ENCODE data around the gene DOK4. TPM values are rescaled to one million over a fixed set of nuclear protein-coding genes. Genes with fewer than 3 reads are reported as not detected.

The DOK4 gene
- total and polyA plus RNA-seq, 2 donors (not counting 3 experiments of a cell fraction or from before 2014, with no cell fraction given): 22.3 to 23.4 TPM

- Histone ChIP-seq H3K27me3 (ENCODE audit: control insufficient read depth in 2 of 2, insufficient read depth in 2 of 2, low read length in 2 of 2) (no peaks in the 10 kb centered on the region), H4K20me1 (replicated peaks; ENCODE audit: control insufficient read depth, extremely low read depth, insufficient read depth, low read length) (no peaks in the 10 kb centered on the region), H3K36me3 (ENCODE audit: control insufficient read depth in 2 of 2, extremely low read depth in 1 of 2, insufficient read depth in 2 of 2, low read length in 2 of 2) (peaks cover 13 to 50% of the 10 kb centered on the region in 2 experiments), H3K79me2 (ENCODE audit: control insufficient read depth, insufficient read depth, low read length) (no peaks in the 10 kb centered on the region), H2AFZ (ENCODE audit: low read depth, low read length) (no peak overlapping the region), H3K9ac (replicated peaks; ENCODE audit: extremely low read depth, insufficient read depth, low read length) (no peak overlapping the region), H3K4me2 (ENCODE audit: insufficient read depth, low read length) (no peak overlapping the region), H3K4me1 (ENCODE audit: control insufficient read depth, extremely low read depth, insufficient read depth, low read length) (peaks cover 17% of the 10 kb centered on the region), H3K27ac (ENCODE audit: insufficient read depth, low read depth, low read length) (no peak overlapping the region), H3K9me3 (replicated peaks; ENCODE audit: control insufficient read depth, insufficient read depth, low read length) (no peaks in the 10 kb centered on the region), H3K9me1 (replicated peaks; ENCODE audit: control insufficient read depth, extremely low read depth, insufficient read depth, low read length) (no peaks in the 10 kb centered on the region), H3K4me3 (replicated peaks in 1 of 3; ENCODE audit: insufficient read depth in 1 of 3, low read depth in 1 of 3, low read length in 3 of 3) (no peak overlapping the region)
- BruUV-seq (replicated peaks): no TSS peak
- POLR2A ChIA-PET: no interaction called here
- no peak for DNase-seq (ENCODE audit: low read depth, low spot score)
- CTCF ChIA-PET: interaction anchor here (1.7 to 4.8 kb wide), 3 partner anchors 9 to 47 kb away, joined by 10 to 25 read pairs (median 17); partner anchors contain the start of gene POLR2C
- TF ChIP-seq POLR2AphosphoS5 (IDR thresholded peaks at IDR 0.05; ENCODE audit: insufficient read depth, low read depth, low read length) (no peak), JUN (IDR thresholded peaks at IDR 0.05; ENCODE audit: borderline replicate concordance, insufficient read depth, insufficient read length, low read depth) (no peak), MYC (IDR thresholded peaks at IDR 0.05; ENCODE audit: low read depth, low read length) (no peak), POLR2A (IDR thresholded peaks at IDR 0.05; ENCODE audit: low read depth, low read length) (no peak), EZH2 (IDR thresholded peaks at IDR 0.05; ENCODE audit: borderline replicate concordance, low read depth, low read length, severe bottlenecking) (no peak), MAX (IDR thresholded peaks at IDR 0.05; ENCODE audit: insufficient read depth, insufficient read length) (no peak), FOS (IDR thresholded peaks at IDR 0.05; ENCODE audit: borderline replicate concordance, insufficient read depth, low read length) (no peak), CTCF (IDR thresholded peaks at IDR 0.05; ENCODE audit: extremely low read depth in 1 of 2, insufficient read depth in 1 of 2, low read depth in 1 of 2, low read length in 2 of 2) (no peak), GATA2 (IDR thresholded peaks at IDR 0.05; ENCODE audit: insufficient read depth, insufficient read length, low read depth, low read length) (no peak)
- no peak for FAIRE-seq
- intact Hi-C loops (cut with micrococcal nuclease) (loop anchor here (10.0 kb wide), 1 partner anchor 173 kb away; no protein-coding TSS in a partner anchor), dilution Hi-C loops (cut with MboI; ENCODE audit: extremely low pct_ligation_motif_present, low sequenced_read_pairs) (no loop called here)
These were observed 14.2 kb downstream of the DOK4 start for GRCh38 chr16:57471852-57472664.

Measured in endothelial cell of umbilical vein (primary cell).